ENCODE measurements around the gene TGFB2. TPM values are rescaled to one million over a fixed set of nuclear protein-coding genes. Genes with fewer than 3 reads are reported as not detected.

The TGFB2 gene
- total and polyA plus RNA-seq, 2 donors (not counting 1 experiment from before 2014, with no cell fraction given) = 0.55 to 0.76 TPM

GRCh38 chr1:218488986-218489385 is 143.8 kb downstream of the TGFB2 start:
- peaks cover 3% of the 10 kb centered on the region for H3K4me1 Mint-ChIP-seq
- H3K27ac Mint-ChIP-seq = no peak overlapping the region
- intact Hi-C loops (cut with micrococcal nuclease) = no loop called here
- no peak overlapping the region for H3K4me3 Mint-ChIP-seq
- H3K27me3 ChIP-seq (replicated peaks in 1 of 4; ENCODE audit: control extremely low read depth in 1 of 4, control insufficient read depth in 3 of 4, insufficient read depth in 4 of 4, low read length in 3 of 4) = no peaks in the 10 kb centered on the region
- H3K4me2 ChIP-seq (replicated peaks; ENCODE audit: low read depth, low read length, poor library complexity, severe bottlenecking) = no peak overlapping the region
- no peaks in the 10 kb centered on the region for H3K4me1 ChIP-seq (ENCODE audit: control insufficient read depth in 2 of 2, insufficient read depth in 2 of 2, low read length in 2 of 2)
- no peaks in the 10 kb centered on the region for H3K9me3 Mint-ChIP-seq (ENCODE audit: insufficient read depth)
- no peaks in the 10 kb centered on the region for H4K20me1 ChIP-seq (ENCODE audit: control insufficient read depth, insufficient read depth, low read length, poor library complexity, severe bottlenecking)
- ATAC-seq (ENCODE audit: low read depth) (no peak), DNase-seq (no peak)
- no peak overlapping the region for H3K4me3 ChIP-seq (ENCODE audit: control extremely low read depth in 1 of 5, extremely low read depth in 1 of 5, insufficient read depth in 1 of 5, low read depth in 2 of 5, low read length in 4 of 5)
- no peak overlapping the region for H3K27ac ChIP-seq (ENCODE audit: low read length in 2 of 2)
- no peak overlapping the region for H3K9ac ChIP-seq (ENCODE audit: low read length)
- no peak overlapping the region for H2AFZ ChIP-seq (ENCODE audit: insufficient read depth, low read depth, low read length, poor library complexity, severe bottlenecking)
- H3K79me2 ChIP-seq (ENCODE audit: control insufficient read depth, insufficient read depth, low read length) = no peaks in the 10 kb centered on the region
- POLR2A ChIA-PET = no interaction called here
- CTCF ChIA-PET = no interaction called here
- H3K9me3 ChIP-seq (ENCODE audit: control extremely low read depth in 1 of 3, control insufficient read depth in 2 of 3, insufficient read depth in 1 of 3, low read length in 2 of 3) = no peaks in the 10 kb centered on the region
- no CpG with 5 or more reads among the region's 3 CpGs for WGBS (ENCODE audit: insufficient coverage)
- no peaks in the 10 kb centered on the region for H3K27me3 Mint-ChIP-seq
- H3K36me3 ChIP-seq (replicated peaks in 1 of 2; ENCODE audit: control extremely low read depth in 1 of 2, control insufficient read depth in 1 of 2, extremely low read depth in 1 of 2, insufficient read depth in 2 of 2, low read length in 1 of 2) = no peaks in the 10 kb centered on the region
- no peak for TF ChIP-seq EZH2 (IDR thresholded peaks at IDR 0.05; ENCODE audit: borderline replicate concordance, insufficient read depth, low read depth, low read length, poor library complexity, severe bottlenecking)
- no peak for TF ChIP-seq CTCF (IDR thresholded peaks at IDR 0.05)

GRCh38 chr1:218490406-218490922 is 145.3 kb downstream of the TGFB2 start:
- Histone ChIP-seq H3K9ac (ENCODE audit: low read length) (no peak overlapping the region), H3K9me3 (ENCODE audit: control extremely low read depth in 1 of 3, control insufficient read depth in 2 of 3, insufficient read depth in 1 of 3, low read length in 2 of 3) (no peaks in the 10 kb centered on the region), H4K20me1 (ENCODE audit: control insufficient read depth, insufficient read depth, low read length, poor library complexity, severe bottlenecking) (no peaks in the 10 kb centered on the region), H3K4me1 (ENCODE audit: control insufficient read depth in 2 of 2, insufficient read depth in 2 of 2, low read length in 2 of 2) (no peaks in the 10 kb centered on the region), H3K27me3 (replicated peaks in 1 of 4; ENCODE audit: control extremely low read depth in 1 of 4, control insufficient read depth in 3 of 4, insufficient read depth in 4 of 4, low read length in 3 of 4) (no peaks in the 10 kb centered on the region), H2AFZ (ENCODE audit: insufficient read depth, low read depth, low read length, poor library complexity, severe bottlenecking) (no peak overlapping the region), H3K4me3 (ENCODE audit: control extremely low read depth in 1 of 5, extremely low read depth in 1 of 5, insufficient read depth in 1 of 5, low read depth in 2 of 5, low read length in 4 of 5) (no peak overlapping the region), H3K79me2 (ENCODE audit: control insufficient read depth, insufficient read depth, low read length) (no peaks in the 10 kb centered on the region), H3K27ac (ENCODE audit: low read length in 2 of 2) (no peak overlapping the region), H3K4me2 (replicated peaks; ENCODE audit: low read depth, low read length, poor library complexity, severe bottlenecking) (no peak overlapping the region), H3K36me3 (replicated peaks in 1 of 2; ENCODE audit: control extremely low read depth in 1 of 2, control insufficient read depth in 1 of 2, extremely low read depth in 1 of 2, insufficient read depth in 2 of 2, low read length in 1 of 2) (no peaks in the 10 kb centered on the region)
- ChIA-PET POLR2A (no interaction called here), CTCF (no interaction called here)
- 100% methylated on average over 1 of the region's 1 CpG for WGBS (ENCODE audit: insufficient coverage)
- intact Hi-C loops (cut with micrococcal nuclease) = no loop called here
- peaks cover 3% of the 10 kb centered on the region for H3K4me1 Mint-ChIP-seq
- no peak overlapping the region for H3K4me3 Mint-ChIP-seq
- ATAC-seq (ENCODE audit: low read depth) (no peak), DNase-seq (no peak)
- H3K27ac Mint-ChIP-seq = no peak overlapping the region
- H3K27me3 Mint-ChIP-seq = no peaks in the 10 kb centered on the region
- no peak for TF ChIP-seq CTCF (IDR thresholded peaks at IDR 0.05)
- TF ChIP-seq EZH2 (IDR thresholded peaks at IDR 0.05; ENCODE audit: borderline replicate concordance, insufficient read depth, low read depth, low read length, poor library complexity, severe bottlenecking) = no peak
- no peaks in the 10 kb centered on the region for H3K9me3 Mint-ChIP-seq (ENCODE audit: insufficient read depth)
